GM10847 (cell line): ENCODE results near the gene FOXN1.

Experiments
- POLR2A ChIP-seq: IDR thresholded peaks from 2 replicates; pipeline ENCODE4 v1.6.1; 2011; ENCODE audit not compliant: insufficient read length; ENCODE audit errors: extremely low read depth

Gene FOXN1

GRCh38 chr17:28570716-28571360 lies 64.7 kb downstream of the FOXN1 start:
- no peak for TF ChIP-seq POLR2A

DNA sequence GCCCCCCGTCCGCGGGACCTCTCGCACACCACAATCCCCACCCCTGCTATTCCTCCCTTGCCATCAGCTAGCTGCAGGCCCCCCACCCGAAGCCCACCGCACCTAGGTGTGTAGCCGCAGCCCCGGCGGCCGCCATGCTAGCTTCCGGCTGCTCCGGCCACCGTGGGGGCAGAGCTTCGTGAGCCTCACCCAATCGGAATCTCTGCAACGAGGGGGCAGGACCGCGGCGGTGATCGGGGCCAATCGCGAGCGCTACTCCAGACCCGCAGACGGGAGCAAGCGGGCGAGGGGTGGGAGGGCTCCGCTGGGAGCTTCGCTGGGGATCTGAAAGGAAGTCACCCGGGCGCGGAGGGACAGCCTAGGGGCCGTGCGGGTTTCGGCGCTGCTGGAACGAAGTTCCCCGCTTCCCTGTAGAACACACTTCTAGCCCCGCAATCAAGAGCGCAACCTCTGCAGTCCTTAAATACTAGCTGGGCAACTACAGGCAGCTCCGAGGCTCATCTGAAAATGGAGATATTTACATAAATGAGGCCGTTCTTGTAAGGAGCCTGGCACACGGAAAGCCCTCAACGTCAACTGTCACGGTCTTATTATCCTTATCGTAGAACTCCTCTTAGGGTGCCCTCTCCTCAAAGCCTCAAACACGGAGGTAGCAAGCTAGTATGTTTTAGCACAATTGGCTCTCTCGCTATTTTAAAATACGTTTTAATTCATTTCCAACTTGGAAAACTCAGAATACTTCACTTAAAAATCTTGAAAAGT lies 65.4 kb downstream of the FOXN1 start, which contains the start of gene PIGS:
PIGS (minus strand) TSS at position 164 of the 762 bp plus-strand sequence; CDS start at position 136, 28 bp downstream.
- TF ChIP-seq POLR2A: peak; percentile 87

DNA sequence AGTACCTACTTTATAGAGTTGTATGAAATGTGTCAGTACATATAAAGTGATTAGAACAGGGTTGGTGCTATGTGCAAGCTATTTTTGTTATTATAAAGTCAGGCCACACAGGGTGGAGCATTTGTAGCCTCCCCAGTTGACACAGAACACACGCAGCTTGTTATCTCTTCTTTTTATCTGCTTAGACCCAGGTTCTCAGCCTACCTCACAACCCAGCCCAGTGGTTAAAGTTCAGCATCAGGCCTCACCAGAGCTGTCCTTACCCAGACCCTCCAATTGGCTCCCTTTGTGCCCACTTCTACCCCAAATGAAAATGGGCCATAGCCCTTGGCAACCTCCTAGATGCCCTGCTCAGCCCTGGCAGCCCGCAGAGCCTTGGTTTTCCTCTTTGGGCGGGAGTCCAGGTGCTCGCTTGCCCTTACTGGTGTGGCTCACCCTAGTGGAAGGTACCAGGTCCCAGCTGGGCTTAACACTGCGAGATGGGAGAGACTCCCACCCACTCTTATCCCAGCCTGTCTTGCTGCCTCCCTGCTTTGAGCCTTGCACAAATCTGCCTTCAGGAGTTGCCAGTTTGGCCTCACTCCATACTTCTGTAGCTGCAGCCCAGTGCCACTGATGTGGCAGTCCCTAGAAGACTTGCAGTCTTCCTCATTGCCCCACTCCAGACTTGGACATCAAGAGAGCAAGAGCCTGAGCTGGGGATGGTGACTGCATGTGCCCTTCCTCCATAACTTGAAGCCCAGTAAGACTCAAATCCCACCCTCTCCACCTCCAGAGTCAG lies 66.3 kb downstream of the FOXN1 start:
- no peak for TF ChIP-seq POLR2A

- no peak for TF ChIP-seq POLR2A
Measured at GRCh38 chr17:28573040-28573380, 66.9 kb downstream of the FOXN1 start.

DNA sequence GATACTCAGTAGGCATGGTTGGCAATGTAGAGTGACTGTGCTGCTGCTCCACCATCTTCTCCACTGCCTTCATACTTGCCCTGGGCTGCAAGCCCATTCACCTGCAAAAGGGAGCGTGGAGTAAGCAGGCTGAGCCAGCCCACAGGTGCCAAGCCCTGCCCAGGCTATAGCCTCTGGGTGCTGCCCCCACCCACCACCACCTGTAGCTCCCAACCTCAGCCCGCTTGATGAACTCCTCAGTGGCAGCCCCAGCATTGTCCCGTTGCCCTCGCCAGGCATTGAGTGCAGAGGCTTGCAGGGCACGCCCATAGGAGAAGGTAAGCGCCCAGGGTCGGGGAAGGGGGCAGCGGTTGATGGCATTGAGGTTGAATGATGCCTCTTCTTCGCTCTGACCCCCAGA lies 67.4 kb downstream of the FOXN1 start:
- no peak for TF ChIP-seq POLR2A

DNA sequence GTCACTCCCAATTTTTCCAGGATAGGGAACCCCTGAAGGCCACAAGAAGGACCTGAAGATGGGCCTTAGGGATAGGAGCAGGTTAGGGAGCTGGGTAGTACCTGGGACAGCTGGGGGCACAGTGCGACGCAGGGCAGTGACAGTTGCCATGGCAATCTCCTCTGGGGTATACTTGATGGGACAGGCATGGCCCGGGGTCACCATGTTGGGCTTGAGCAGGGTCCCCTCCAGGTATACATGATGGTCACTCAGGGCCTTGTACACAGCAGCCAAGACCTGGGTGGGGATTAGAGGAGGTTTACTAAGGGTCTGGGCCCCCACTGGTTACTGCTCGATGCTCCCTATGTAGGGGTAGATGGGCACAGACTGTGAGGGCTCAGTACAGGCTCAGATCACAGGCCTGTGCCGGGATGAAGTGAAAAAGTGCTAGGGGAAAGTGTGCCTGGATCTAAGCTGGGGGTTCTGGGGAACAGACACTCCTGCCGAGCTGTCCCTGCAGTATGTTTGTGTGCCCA lies 67.9 kb downstream of the FOXN1 start:
- TF ChIP-seq POLR2A: no peak

GRCh38 chr17:28574526-28574925 lies 68.4 kb downstream of the FOXN1 start:
- no peak for TF ChIP-seq POLR2A

- TF ChIP-seq POLR2A: no peak
Measured at GRCh38 chr17:28575126-28575795, 69.1 kb downstream of the FOXN1 start.

- TF ChIP-seq POLR2A: peak; percentile 86
Measured at GRCh38 chr17:28576758-28577465, 70.8 kb downstream of the FOXN1 start, which contains the start of gene ALDOC. Gene ALDOC (minus strand): TSS chr17:28576895. CDS start chr17:28575532, 1,363 bp downstream.

DNA sequence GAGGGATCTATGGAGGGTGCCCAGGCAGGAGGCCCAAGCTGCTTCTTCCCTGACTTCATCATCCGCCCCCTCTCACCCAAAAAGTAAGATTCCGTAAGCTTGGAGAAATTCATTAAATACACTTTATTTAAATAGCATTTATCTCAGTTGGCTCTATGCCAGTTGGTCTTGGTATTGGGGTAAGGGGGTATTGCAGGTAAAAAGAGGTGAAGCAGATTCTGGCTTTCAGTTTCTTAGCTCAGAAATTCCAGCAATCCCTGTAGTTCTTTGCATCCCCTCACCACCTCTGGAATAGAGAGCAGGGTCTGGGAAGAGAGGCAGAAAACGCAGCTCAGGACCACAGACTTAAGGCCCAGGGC lies 71.3 kb downstream of the FOXN1 start:
- TF ChIP-seq POLR2A: no peak

DNA sequence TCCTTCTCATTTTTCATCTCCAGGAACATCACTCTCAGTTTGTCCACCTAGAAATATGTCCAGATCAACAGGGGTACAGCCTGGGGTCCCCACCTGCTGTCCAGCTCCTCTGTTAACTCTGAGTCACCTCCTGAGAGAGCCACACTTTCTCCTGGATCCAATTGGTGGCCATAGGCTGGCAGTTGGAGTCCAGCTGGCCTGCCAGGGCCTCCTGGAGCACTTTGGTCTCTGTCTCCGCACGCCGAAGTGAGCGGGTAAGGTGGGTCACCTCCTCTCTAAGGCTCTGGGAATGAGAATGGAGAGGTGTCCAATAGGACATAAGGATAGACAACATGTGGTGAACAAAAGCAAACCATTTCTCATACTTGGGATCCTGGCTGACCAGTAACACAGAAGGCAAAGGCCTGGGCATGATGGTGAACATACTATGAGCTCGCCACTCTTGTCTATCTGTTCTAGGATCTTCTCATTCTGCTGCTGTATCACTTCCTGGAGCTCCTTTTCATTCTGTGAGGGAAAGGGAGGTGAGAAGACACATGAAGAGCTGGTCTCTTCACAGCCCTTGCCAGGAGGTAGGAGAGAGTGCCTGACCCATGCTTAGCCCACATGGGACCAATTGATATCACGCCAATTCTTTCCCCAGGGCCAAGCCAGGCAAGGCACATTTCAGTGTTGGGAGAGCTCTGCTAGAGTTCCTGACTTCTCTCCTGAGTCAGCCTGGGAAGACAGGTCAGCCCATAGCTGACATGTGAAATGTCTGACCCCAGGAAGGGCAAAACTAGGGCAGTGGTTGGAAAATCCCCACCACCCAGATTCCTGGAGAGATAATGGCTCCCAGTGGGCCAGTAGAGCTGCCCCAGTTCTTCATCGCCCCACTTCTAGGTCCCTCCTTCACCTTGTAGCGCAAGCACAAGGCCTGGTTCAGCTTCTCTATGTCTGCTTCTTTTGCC lies 72.4 kb downstream of the FOXN1 start:
- no peak for TF ChIP-seq POLR2A

DNA sequence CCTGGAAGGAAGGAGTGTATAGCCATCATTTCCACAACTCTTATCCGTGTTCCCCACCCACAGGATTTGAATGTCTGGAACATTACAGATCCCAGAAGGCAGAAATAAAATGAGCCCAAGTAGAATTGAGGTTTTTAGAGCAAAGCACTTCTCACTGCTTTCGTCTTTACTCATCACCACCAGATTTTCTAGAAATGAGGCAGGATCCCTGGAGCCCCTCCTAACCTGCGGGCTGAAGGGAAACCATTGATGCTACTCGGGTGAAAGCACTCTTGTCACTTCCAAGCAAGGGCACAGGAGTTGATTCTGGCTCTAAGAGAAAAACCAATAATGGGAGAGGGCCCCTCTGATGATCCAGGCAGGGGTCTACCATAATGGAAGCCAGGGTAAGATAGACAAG lies 73.4 kb downstream of the FOXN1 start:
- TF ChIP-seq POLR2A: no peak

- no peak for TF ChIP-seq POLR2A
Measured at GRCh38 chr17:28580959-28581358, 74.8 kb downstream of the FOXN1 start.
